ENCODE results near the gene BICRA. TPM values are rescaled to one million over a fixed set of nuclear protein-coding genes. Genes with fewer than 3 reads are reported as not detected.

BICRA gene
- total RNA-seq, 1 experiment from 2014 or later, result 14.4 TPM

DNA sequence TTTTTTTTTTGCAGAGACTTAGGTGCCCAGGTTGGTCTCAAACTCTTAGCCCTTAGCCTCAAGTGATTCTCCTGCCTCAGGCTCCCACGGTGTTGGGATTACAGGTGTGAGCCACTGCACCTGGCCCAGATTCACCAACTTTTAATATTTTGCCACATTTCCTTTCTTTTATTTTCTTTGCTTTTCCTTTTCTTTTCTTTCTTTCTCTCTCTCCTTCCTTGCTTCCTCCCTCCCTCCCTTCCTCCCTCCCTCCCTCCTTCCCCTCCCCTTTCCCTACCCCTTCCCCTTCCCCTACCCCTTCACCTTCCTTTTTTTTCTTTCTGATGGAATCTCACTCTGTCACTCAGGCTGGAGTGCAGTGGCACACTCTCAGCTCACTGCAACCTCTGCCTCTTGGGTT is 35.3 kb downstream of the BICRA start:
- TF ChIP-seq CTCF (conservative IDR thresholded peaks at IDR 0.05) (no peak), EZH2 (IDR thresholded peaks at IDR 0.05; ENCODE audit: low read depth) (no peak)
- H3K9me3 ChIP-seq (ENCODE audit: insufficient read depth, low read depth), result no peaks in the 10 kb centered on the region
- CTCF ChIA-PET, result no interaction called here
- H3K79me2 ChIP-seq (ENCODE audit: low read depth), result peaks cover 62% of the 10 kb centered on the region
- BruUV-seq (replicated peaks), result no TSS peak
- H3K4me3 ChIP-seq, result no peak overlapping the region
- POLR2A ChIA-PET (ENCODE audit: unreplicated experiment), result interaction anchor here (0.6 kb wide), 1 partner anchor 22 kb away, joined by 4 read pairs; no protein-coding TSS in a partner anchor
- no peaks in the 10 kb centered on the region for H4K20me1 ChIP-seq (ENCODE audit: insufficient read depth)
- no peak for DNase-seq
- H3K27me3 ChIP-seq (ENCODE audit: insufficient read depth, low read depth), result no peaks in the 10 kb centered on the region
- peaks cover 5% of the 10 kb centered on the region; the same call in 1 of the 2 replicates for H3K36me3 ChIP-seq (ENCODE audit: low read depth)
- intact Hi-C loops (cut with micrococcal nuclease; ENCODE audit: unreplicated experiment), result no loop called here
- peaks cover 32% of the 10 kb centered on the region for H3F3A ChIP-seq (ENCODE audit: insufficient read depth, low read depth)
- peaks cover 43% of the 10 kb centered on the region for H3K4me1 ChIP-seq (replicated peaks; ENCODE audit: insufficient read depth)
- H3K4me2 ChIP-seq, result no peak overlapping the region
- no peak overlapping the region for H3K27ac ChIP-seq
- no peaks in the 10 kb centered on the region for H3K9me2 ChIP-seq (ENCODE audit: insufficient read depth)
- no peak overlapping the region for H2AFZ ChIP-seq

- DNase-seq, result no peak
- peaks cover 35% of the 10 kb centered on the region for H3F3A ChIP-seq (ENCODE audit: insufficient read depth, low read depth)
- POLR2A ChIA-PET (ENCODE audit: unreplicated experiment), result no interaction called here
- no peaks in the 10 kb centered on the region for H3K9me2 ChIP-seq (ENCODE audit: insufficient read depth)
- peaks cover 50% of the 10 kb centered on the region for H3K4me1 ChIP-seq (replicated peaks; ENCODE audit: insufficient read depth)
- TF ChIP-seq EZH2 (IDR thresholded peaks at IDR 0.05; ENCODE audit: low read depth) (no peak), CTCF (conservative IDR thresholded peaks at IDR 0.05) (no peak)
- H3K4me3 ChIP-seq, result no peak overlapping the region
- H3K36me3 ChIP-seq (ENCODE audit: low read depth), result peaks cover 5% of the 10 kb centered on the region; the same call in 1 of the 2 replicates
- H4K20me1 ChIP-seq (ENCODE audit: insufficient read depth), result no peaks in the 10 kb centered on the region
- H3K27ac ChIP-seq, result 0 out of 2 replicates have a peak overlapping the region, but pooled peaks have one; percentile 15
- intact Hi-C loops (cut with micrococcal nuclease; ENCODE audit: unreplicated experiment), result no loop called here
- H3K9me3 ChIP-seq (ENCODE audit: insufficient read depth, low read depth), result no peaks in the 10 kb centered on the region
- no TSS peak for BruUV-seq (replicated peaks)
- H3K4me2 ChIP-seq, result no peak overlapping the region
- CTCF ChIA-PET, result no interaction called here
- H3K79me2 ChIP-seq (ENCODE audit: low read depth), result peaks cover 65% of the 10 kb centered on the region
- H3K27me3 ChIP-seq (ENCODE audit: insufficient read depth, low read depth), result no peaks in the 10 kb centered on the region
- H2AFZ ChIP-seq, result no peak overlapping the region
Measured at GRCh38 chr19:47644743-47645482, 36.0 kb downstream of the BICRA start.

DNA sequence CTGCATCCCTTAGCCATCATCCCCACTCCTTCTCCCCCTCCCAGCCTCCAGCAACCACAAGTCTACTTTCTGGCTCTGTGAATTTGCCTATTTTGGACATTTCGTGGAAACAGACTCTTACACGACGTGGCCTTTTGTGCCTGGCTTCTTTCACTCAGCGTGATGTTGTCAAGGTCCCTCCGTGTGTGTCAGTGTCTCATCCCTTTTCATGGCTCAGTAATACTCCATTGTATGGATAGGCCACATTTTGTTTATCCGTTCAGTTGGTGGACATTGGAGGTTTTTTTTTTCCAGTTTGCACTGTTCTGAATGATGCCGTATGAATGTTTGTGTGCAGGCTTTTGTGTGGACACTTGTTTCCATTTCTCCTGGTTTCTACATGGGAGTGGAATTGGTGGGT is 38.0 kb downstream of the BICRA start:
- CTCF ChIA-PET, result no interaction called here
- intact Hi-C loops (cut with micrococcal nuclease; ENCODE audit: unreplicated experiment), result no loop called here
- H3K79me2 ChIP-seq (ENCODE audit: low read depth), result peaks cover 76% of the 10 kb centered on the region

More for the DNA sequence above, 38.0 kb downstream of the BICRA start:
- no peaks in the 10 kb centered on the region for H3K9me2 ChIP-seq (ENCODE audit: insufficient read depth)
- H3K27me3 ChIP-seq (ENCODE audit: insufficient read depth, low read depth), result no peaks in the 10 kb centered on the region
- H4K20me1 ChIP-seq (ENCODE audit: insufficient read depth), result no peaks in the 10 kb centered on the region
- no peaks in the 10 kb centered on the region for H3K9me3 ChIP-seq (ENCODE audit: insufficient read depth, low read depth)
- peak overlapping the region; percentile 45; the same call in 1 of the 2 replicates for H3K4me3 ChIP-seq
- peaks cover 35% of the 10 kb centered on the region for H3F3A ChIP-seq (ENCODE audit: insufficient read depth, low read depth)
- BruUV-seq (replicated peaks), result no TSS peak
- POLR2A ChIA-PET (ENCODE audit: unreplicated experiment), result no interaction called here
- peak overlapping the region; percentile 90 for H3K27ac ChIP-seq
- TF ChIP-seq EZH2 (IDR thresholded peaks at IDR 0.05; ENCODE audit: low read depth) (no peak), CTCF (conservative IDR thresholded peaks at IDR 0.05) (no peak)
- H2AFZ ChIP-seq, result no peak overlapping the region
- peaks cover 42% of the 10 kb centered on the region for H3K4me1 ChIP-seq (replicated peaks; ENCODE audit: insufficient read depth)
- peak overlapping the region; percentile 83 for H3K4me2 ChIP-seq
- no peak for DNase-seq
- H3K36me3 ChIP-seq (ENCODE audit: low read depth), result peaks cover 5% of the 10 kb centered on the region; the same call in 1 of the 2 replicates
